Measurements from ENCODE around the gene VPS13D.
"Not testable (repeated sequence)": the region's sequence is repeated elsewhere in the genome, so short reads cannot be mapped to it uniquely, and the experiment has no call there.

Gene VPS13D

GRCh38 chr1:12383001-12383400 is 153.2 kb downstream of the VPS13D start:
- ChIA-PET POLR2A (no interaction called here), CTCF (interaction anchor here (1.1 to 1.2 kb wide), 2 partner anchors 9 to 31 kb away, joined by 3 read pairs; no protein-coding TSS in a partner anchor)
- no peak for DNase-seq (ENCODE audit: extremely low spot score)
- TF ChIP-seq, protein P1, sequence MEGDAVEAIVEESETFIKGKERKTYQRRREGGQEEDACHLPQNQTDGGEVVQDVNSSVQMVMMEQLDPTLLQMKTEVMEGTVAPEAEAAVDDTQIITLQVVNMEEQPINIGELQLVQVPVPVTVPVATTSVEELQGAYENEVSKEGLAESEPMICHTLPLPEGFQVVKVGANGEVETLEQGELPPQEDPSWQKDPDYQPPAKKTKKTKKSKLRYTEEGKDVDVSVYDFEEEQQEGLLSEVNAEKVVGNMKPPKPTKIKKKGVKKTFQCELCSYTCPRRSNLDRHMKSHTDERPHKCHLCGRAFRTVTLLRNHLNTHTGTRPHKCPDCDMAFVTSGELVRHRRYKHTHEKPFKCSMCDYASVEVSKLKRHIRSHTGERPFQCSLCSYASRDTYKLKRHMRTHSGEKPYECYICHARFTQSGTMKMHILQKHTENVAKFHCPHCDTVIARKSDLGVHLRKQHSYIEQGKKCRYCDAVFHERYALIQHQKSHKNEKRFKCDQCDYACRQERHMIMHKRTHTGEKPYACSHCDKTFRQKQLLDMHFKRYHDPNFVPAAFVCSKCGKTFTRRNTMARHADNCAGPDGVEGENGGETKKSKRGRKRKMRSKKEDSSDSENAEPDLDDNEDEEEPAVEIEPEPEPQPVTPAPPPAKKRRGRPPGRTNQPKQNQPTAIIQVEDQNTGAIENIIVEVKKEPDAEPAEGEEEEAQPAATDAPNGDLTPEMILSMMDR (IDR thresholded peaks at IDR 0.05; ENCODE audit: control extremely low read depth, extremely low read depth, low read depth, missing control alignments) = no peak

DNA sequence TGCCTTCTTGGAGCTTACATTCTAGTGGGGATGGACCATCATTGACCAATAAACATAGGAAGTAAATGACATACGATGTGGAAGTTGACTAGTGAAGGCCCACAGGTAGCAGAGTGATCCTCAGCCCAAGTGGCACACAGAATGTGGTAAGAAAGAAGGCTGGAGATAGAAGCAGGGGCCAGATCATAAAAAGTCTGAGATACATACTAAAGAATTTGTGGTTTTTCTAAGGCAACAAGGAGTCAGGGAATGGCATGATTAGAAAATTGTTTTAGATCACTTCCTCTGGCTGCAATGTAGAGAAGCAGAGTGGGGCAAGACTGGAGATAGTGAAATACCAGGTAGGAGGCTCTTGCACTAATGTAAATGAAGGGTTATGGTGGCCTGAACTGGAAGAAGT is 154.0 kb downstream of the VPS13D start:
- TF ChIP-seq, protein P1 (IDR thresholded peaks at IDR 0.05; ENCODE audit: control extremely low read depth, extremely low read depth, low read depth, missing control alignments) = no peak
- ChIA-PET POLR2A (no interaction called here), CTCF (interaction anchor here (0.9 to 1.2 kb wide), 2 partner anchors 10 to 47 kb away, joined by 3 read pairs; no protein-coding TSS in a partner anchor)
- DNase-seq (ENCODE audit: extremely low spot score) = no peak

GRCh38 chr1:12384836-12385456 is 155.1 kb downstream of the VPS13D start:
- POLR2A ChIA-PET = no interaction called here
- CTCF ChIA-PET = interaction anchor here (0.9 to 1.4 kb wide), 4 partner anchors 15 to 63 kb away, joined by 3 to 5 read pairs (median 3); no protein-coding TSS in a partner anchor
- TF ChIP-seq, protein P1 (IDR thresholded peaks at IDR 0.05; ENCODE audit: control extremely low read depth, extremely low read depth, low read depth, missing control alignments) = no peak
- no peak for DNase-seq (ENCODE audit: extremely low spot score)

- TF ChIP-seq, protein P1 (IDR thresholded peaks at IDR 0.05; ENCODE audit: control extremely low read depth, extremely low read depth, low read depth, missing control alignments) = no peak
- POLR2A ChIA-PET = no interaction called here
- CTCF ChIA-PET = interaction anchor here (0.8 to 1.4 kb wide), 3 partner anchors 9 to 61 kb away, joined by 3 read pairs; no protein-coding TSS in a partner anchor
- no peak for DNase-seq (ENCODE audit: extremely low spot score)
Observed at GRCh38 chr1:12386130-12386529, 156.3 kb downstream of the VPS13D start.

GRCh38 chr1:12387641-12388040 is 157.8 kb downstream of the VPS13D start:
- POLR2A ChIA-PET = no interaction called here
- TF ChIP-seq, protein P1 (IDR thresholded peaks at IDR 0.05; ENCODE audit: control extremely low read depth, extremely low read depth, low read depth, missing control alignments) = no peak
- no peak for DNase-seq (ENCODE audit: extremely low spot score)
- CTCF ChIA-PET = no interaction called here

DNA sequence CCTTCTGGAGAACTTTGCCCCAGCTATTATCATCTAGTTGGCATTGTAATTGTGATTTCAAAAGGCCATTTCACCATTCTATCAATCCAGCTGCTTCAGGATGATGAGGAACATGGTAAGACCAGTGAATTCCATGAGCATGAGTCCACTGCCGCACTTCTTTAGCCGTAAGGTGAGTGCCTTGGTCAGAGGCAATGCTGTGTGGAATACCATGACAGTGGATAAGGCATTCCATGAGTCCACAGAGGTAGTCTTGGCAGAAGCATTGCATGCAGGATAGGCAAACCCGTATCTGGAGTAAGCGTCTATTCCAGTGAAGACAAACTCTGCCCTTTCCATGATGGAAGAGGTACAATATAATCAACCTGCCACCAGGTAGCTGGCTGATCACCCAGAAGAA is 160.5 kb downstream of the VPS13D start:
- DNase-seq (ENCODE audit: extremely low spot score); POLR2A ChIA-PET: not testable (repeated sequence)

More for the DNA sequence above, 160.5 kb downstream of the VPS13D start:
- CTCF ChIA-PET = not testable (repeated sequence)
